Activated gamma-delta T cell treated with Interleukin-2 at 50 U/mL for 16 hours (primary cell): Measurements from ENCODE around the gene GNLY.

Experiments
- DNase-seq: peaks from one replicate; pipeline ENCODE4 v3.0.0-alpha.2; 2020

GNLY gene

DNA sequence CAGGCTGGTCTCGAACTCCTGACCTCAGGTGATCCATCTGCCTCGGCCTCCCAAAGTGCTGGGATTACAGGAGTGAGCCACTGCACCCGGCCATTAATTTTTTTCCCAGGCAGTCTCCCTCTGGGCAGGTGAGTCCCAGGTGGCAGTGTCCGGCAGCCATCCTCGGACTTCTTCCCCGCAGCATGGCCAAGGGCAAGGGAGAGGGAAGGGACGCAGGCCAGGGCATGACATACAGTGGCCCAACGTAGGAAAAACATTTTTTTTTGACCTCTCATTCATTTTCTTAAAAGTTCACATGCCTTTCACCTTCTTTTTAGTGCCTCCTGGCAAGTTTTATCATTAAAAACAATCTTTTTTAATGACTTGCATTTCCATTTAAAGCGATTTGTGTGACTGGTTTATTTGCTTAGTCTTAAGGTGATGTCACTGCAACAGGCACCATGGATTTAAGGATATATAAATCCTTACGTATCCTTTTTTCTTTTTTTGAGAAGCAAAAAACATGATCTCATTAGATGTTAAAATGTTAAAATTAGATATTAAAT is 36.6 kb downstream of the GNLY start:
- DNase-seq = no peak

DNA sequence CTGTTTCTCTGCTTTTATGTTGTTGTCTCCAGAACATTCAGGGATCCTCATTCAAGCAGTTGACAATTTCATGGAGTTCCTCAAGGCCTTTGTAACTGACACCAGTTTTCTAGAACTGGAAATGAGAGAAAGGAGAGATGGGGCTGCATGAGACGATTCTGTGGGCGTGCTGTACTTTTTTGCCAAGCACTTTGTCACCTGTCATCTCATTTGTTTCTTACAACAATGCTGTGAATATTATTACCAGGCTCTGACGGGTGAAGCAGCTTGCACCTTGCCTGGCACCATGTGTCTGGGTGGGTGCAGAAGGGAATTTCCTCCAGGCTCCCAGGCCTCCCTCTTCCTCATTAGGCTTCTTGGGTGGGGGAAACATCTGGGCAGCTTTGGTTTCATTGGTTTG is 37.4 kb downstream of the GNLY start:
- no peak for DNase-seq

DNA sequence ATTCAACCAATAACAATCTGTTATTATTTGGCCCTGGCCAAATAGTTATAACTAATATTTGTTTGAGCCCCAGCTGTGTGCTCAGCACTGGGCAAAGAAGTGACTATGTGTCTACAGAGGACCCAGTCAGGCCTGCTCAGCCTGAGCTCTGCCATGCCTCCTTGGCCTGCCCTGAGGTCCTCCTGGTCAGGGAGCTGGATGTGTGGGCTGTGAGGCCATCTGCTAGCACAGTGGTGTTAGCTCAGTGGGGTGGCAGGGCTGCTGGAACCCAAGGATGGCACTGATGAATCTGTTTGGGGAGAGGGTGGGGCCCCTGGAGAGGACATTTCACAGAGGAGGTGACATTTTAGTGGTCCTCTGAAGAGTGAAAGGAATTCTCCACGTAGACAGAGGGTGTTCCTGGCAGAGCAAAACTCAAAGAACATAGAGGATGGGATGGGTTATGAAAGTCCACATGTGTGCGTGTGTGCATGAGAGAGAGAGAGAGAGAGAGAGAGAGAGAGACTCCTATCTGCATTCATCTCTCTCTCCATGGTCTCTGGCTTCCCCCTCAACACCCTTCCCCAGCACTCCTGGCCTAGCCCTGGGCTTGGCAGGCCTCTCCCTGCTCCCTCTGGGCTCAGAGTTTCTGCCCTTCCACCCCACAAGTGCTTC is 38.4 kb downstream of the GNLY start:
- DNase-seq = no peak

DNA sequence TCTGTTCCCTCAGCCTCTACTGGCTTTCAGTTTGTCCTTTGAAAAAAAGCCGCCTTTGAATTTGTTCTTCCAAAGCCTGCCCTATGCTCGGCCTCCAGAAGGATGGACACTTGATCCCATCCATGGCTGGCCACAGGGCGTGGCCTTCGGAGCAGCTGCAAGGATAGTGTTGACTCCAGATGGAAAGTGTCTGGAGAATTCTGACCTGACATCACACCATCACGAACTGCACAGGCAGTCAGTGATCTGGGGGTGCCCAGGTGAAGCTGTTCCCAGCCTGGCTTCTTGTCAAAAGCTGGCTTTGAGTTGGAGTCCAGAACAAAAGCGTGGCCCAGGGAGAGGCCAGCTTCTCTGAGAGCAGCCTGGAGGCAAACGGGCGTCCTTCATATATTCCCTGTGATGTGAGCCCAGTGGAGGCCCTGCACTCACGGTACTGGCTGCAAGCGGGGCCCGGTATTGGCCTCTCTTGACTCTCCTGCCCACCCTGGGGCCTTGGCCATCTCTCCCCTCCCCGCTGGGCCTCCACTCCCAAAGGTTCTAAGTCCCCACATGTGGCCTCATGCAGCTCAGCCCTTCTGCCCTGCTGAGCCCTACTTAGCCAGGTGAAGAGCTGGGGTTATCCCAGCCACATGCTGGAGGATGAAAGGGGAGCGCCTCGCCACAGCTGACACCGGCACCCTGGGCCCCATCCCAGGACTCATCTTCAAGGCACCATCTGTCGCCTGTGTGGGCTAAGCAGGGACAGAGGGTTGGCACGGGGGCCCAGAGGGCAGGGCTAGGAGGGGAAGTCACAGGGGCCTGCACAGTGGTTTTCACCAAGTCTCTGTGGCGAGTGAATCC is 39.2 kb downstream of the GNLY start:
- no peak for DNase-seq

DNA sequence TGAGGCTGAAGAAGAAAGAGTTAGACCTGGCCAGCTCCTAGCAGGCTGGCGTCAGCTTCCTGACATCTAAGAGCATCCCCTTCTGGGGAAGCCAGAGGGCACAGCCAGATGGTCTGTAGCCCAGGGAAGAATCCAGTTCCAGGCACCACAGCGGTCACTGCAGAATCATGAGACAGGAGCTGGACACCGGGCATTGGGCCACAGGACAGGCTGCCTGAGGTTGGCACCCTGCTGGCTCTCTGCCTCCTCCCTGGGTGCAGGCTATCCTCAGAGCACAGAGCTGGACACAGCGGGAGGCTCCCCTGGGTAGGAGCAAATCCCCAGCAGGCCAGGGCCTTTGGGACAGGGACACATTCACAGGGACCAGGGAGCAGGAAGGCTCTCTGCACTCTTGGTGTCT is 39.9 kb downstream of the GNLY start:
- no peak for DNase-seq

DNA sequence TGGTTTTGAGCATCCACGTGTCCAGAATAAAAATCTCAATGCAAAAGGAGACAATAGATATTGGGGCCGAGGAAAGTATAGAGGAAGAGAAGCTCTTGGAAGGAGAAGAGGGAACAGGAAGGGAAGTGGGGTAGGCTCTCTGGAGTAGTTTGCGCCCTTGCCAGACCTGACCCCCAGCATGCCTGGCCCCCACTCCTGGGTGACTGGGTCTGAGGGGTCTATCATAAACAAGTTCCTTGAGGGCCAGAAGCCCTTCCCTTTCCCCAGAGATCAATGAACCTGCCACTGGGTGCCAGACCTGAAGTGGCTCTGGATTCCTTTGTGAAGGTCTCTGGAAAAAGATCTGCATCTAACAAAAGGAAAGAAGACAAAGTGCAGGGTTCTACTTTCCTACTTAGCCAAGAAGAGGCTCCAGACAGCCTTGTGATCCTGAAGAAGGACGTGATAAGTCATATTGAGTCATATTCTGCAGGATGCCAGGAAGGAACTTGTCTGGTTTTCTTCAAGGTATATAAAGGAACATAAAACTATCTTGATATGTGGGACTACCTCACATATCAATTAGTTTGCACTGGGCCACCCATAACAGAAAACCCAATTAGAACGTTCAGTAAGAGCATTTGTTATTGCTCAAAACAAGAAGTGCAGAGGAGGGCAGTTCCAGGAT is 40.9 kb downstream of the GNLY start:
- no peak for DNase-seq

DNA sequence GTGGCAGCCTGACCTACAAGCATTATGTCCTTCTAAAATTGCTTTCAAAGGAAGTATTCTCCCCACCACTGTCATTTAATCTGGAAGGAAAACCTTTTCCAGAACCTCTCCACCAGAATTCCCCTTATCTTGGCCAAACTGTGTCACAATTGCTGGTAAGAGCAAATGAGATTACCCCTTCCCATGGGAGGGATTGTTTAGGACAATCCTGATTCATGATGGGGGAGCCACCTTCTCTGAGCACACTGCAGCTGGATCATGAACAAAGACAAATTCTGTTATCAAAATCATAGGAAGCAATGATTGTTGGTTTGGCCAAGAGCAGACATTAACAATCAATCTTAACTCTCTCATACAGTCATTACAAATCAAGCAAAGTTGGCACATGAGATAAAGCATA is 41.5 kb downstream of the GNLY start:
- DNase-seq = no peak

DNA sequence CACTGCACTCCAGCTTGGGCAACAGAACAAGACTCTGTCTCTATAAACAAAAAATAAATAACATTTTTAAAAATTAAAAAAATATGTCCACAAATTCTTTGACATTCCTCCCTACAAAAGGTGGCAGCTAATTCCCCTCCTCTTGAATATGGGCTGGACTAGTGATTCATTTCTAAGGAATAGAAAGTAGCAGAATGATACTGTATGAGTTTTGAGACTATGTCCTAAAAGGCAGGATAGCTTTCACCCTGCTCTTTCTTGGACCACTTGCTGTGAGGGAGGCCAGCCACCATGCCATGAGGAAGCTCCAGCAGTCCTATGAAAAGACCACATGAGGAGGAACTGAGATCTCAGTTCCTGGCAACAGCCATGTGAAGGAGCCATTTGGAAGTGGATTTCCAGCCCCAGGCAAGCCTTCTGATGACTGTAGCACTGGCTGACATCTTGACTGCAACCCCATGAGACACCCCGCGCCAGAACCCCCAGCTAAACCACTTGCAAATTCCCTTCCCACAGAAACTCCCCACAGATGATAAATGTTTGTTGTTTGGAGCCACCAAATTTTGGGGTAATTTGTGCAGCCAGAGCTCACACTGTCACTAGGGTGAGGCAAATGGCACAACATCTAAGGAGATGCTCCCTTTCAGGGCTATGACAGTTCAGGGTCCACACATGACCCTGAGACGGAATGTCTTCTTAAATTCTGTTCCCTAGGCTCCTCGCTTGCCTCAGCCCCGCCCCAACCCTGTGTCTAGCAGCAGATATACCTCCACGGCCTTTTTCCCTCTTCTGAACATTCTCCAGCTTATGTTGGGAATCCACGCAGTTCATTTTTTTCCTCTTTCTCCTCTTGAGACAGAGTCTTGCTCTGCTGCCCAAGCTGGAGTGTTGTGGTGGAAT is 42.5 kb downstream of the GNLY start:
- DNase-seq = no peak

DNA sequence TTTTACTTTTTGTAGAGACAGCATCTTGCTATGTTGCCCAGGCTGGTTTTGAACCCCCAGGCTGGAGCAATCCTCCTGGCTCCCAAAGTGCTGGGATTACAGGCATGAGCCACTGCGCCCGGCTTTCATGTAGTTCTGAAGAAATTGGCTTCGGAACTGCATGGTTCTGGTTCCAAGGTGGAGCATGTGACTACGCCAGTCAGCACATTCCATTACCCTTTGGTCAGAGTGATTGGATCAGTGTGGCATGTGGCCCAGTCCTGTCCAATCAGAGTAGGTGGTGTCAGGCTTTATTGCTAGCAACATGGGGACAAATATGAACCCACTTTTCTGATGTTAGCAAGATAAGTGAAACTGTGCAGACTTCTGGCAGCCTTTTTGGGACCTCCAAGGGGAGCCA is 43.3 kb downstream of the GNLY start:
- DNase-seq = no peak

DNA sequence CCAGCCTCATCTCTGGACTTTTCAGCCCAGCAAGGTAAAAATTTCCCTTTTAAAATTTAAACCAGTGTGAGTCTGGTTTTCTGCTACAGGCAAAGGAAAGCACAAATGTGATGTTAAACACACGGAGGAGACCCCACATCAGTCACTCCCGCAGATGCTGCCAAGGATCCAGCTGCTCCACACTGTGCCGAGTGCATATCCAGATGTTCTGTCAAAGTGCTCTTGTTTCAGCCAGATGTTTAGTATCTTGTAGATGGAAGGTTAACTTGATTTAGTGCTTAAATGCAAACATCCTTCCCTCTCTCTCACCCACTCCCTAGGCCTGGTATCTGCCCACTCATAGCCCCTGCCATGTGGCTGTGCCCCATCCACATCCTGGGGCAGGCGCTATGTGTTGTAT is 43.8 kb downstream of the GNLY start:
- DNase-seq = no peak

DNA sequence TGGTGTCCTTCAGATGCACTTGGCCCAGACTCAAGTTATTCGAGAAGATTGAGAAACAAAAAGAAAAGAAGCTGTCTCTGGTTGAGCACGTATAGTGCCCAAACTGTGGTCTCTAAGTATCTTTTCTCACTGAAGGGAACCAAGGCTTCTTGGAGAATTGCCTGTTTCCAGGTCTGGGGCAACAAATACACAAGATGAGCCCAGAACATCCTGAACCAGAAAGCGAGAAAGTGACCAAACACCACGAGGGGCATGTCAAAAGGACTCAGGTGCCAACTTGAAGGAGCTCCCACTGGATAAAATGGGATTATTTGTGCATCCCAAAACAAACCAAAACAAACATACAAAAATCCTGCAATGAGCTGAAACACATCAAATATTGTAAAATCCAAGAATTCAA is 46.0 kb downstream of the GNLY start:
- DNase-seq = no peak

DNA sequence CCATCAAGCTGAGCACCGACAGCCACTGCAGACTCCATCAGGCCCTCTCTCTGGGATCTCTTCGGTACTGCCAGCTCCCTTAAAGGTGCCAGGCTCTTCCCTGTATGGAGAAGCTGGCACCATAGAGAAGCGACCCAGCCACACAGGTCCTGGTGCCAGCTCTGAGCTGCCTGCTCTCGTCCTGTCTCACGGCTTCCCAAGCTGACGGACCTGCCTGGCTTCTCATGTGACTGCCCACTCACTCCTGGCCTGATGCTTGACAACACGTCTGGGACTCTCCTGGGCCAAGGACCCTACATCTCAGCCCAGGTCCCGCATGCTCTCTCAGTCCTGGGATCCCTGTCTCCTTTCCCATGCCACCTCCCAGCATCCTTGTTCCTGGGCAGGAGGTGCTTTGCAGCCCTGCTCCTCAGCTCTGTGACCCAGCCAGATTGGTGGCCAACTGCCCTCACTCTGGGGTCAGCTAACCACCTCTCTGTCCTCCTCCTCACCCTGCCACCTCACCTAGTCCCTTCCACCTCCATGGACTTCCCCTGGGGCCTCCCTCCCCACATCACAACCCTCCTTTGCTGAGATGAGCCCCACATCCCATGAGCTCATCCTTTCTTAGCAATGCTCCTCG is 47.2 kb downstream of the GNLY start:
- DNase-seq = no peak

DNA sequence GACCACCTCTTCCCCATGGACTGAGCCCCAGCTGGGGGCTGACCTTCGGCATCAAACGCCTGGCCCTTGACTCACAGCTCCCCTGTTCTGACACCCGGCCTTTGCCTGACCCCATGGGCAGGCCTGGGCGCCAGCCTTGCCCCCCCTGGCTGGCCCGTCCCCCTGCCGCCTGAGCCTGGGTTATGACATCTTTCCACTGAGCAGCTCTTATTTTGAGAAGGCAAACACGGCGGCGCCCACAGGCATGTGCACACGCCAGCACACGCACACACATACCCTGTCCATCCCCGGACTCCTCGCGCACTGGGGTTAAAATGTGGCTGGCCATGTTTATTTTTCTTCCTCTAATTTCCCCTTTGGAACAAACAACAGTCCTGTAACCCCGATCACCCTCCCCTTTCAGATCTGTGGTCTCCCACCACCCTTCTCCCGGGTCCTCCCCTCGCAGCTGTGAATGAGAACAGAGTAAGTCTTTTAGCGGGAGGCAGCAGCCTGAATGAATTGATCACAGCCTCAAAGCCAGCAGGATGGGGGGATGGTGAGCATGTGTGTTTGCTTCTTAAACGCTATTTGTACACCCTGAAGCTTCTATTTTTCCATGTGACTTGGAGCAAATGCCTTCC is 47.8 kb downstream of the GNLY start:
- no peak for DNase-seq

DNA sequence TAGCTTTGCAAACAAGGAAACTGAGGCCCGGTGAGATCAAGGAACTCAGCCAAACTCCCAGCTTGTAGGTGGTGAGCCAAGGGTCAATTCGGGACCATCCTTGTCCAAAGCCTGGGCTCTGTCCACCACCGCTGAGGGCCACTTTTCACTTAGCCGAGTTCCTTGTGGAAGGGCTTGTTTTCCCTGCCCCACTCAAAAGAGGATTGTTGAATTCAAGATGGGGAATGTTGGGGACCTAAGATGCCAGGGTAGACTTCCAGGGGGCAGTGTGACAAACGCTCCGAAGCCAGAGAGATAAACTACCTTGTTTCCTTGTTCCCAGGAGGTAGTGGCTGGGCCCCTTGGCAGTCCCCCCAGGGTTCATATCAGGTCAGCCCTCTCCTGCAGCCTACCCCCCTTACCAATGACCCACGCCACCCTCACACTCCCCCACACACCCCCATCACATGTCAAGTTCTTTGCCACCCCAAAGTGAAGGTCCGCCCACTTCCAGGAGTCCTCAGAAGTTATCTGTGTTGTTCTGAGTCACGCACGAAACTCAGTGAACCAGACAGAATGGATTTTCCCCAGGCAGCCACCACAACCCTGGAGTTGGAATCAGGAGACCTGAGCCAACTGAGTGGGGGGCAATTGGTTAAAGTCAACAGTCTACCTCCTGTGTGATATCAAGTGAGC is 49.3 kb downstream of the GNLY start:
- DNase-seq = no peak

DNA sequence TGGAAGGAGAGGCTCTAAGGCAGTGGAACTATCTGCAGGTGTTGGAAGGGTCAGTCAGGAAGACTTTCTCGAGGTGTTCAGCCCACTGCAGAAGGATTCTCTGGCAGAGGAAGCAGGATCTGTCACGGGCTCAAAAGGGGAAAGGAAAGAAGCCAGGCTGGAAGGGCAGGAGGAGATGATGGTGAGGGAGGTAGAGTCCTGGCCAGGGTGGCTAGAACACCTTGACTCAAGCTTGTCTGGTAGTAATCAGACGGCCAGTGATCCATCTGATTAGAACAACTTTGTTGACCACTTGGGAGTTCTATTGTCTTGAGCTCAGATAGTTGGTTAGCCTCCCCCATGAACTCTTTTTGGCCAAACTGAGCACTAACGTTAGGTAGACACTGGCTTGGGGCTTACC is 49.9 kb downstream of the GNLY start:
- no peak for DNase-seq

DNA sequence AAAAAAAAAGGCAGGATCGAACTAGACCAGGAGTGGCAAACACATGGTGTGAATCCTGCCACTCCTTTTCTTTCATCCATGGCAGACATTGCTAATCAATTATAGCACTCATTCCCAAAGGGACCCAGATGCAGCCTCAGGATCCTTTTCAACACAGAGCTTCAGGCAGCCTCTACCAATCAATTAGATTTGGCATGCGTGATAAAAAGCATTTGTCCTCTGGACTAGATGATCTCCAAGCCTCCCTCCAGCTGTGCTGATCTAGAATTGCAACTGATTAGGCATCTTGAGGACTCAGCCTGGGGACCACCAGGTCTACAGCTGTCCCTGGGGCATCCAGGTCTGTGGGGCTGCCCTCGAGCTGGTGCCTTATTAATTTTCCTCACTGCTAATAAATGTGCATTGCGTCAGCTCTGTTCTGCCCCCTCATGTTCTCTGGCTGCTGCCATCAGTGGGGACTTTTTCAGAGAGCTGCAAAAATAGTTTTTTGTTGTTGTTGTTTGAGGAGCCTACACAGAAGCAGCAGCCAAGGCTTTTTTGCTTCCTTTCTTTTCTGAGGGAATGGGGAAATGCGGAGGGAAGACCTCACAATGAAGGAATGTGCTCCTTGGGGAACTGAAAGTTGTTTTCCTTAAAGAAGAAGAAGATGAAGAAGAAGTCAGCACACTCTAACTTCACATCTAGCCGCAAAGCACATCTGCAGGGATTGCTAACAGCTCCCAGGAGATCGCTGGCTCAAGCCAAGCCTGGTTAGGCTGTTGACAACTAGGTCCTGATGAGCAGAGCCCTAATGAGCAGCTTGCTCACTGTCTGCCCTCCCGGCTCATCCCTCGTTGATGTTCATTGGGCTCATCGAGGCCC is 50.8 kb downstream of the GNLY start:
- no peak for DNase-seq

DNA sequence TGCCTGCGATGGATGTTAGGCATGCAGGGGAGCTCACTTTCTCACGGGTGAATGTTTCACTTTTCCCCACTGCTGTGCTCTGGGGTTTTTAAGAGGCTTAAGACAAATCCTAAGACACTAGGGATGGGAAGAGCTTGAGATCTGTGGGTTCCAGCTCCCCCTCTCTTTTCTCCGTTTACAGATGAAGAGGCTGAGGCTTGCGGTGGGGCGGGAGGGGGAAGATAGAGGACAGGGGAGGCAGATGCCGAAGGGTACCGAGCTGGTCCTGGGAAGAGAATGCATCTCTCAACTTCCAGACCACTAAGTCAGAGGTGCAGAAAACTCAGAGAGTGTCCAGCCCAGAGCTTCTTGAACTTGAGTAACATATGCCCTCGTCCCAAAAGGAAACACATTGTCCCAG is 51.5 kb downstream of the GNLY start:
- no peak for DNase-seq

DNA sequence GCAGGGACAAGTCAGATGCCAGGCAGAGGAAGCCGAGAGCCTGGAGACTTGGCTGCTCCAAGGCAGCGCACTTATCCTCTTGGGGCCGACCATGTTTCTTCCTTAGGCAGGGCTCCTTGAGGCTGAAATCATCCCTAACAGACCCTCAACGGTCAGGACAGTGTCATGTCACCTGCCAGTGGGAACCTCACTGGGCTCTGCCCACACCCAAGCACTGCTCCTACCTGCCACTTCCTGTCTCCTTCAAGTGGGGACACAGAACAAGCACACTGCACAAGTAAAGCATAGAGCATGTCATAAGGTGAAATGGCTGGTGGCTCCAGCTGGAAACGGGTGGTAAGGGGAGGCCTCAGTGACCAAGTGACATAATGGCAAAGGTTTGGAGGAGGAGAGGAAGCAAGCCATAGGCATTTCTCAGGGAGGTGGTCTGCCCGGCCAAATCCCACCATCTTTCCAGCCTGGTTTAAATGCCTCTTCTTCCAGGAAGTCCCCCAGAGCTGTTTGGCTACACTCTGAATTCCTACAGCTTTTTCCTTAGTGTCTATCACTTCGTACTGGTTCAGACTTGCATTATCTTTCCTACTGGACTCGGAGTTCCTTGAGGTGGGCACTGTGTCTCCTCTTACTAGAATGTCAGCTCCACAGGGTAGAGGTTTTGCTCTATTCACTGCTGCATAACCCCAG is 52.3 kb downstream of the GNLY start:
- no peak for DNase-seq

DNA sequence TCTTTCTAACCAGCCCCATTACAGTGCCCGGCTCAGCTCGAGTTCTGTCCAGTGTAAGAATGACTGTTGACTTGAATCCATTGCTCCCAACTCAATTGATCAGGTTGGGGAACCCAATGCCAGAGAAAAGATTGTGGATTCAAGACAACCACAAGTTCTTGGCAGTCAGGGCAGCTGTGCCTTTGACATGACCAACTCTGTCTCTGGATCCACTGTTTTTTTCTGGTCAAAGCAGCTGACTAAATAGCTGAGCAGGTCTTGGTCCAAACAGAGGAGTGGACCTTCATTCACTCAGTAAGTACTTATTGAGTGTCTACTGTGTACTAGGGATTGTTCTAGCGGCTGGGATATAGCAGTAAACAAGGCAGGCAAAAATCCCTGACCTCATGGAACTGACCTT is 53.3 kb downstream of the GNLY start:
- DNase-seq = no peak
